ENCODE measurements around the gene SURF2.
A peak's percentile ranks its signal among the peaks of the same experiment; 100 is the strongest.
"Not testable (repeated sequence)": the region's sequence is repeated elsewhere in the genome, so short reads cannot be mapped to it uniquely, and the experiment has no call there.

SURF2 gene

DNA sequence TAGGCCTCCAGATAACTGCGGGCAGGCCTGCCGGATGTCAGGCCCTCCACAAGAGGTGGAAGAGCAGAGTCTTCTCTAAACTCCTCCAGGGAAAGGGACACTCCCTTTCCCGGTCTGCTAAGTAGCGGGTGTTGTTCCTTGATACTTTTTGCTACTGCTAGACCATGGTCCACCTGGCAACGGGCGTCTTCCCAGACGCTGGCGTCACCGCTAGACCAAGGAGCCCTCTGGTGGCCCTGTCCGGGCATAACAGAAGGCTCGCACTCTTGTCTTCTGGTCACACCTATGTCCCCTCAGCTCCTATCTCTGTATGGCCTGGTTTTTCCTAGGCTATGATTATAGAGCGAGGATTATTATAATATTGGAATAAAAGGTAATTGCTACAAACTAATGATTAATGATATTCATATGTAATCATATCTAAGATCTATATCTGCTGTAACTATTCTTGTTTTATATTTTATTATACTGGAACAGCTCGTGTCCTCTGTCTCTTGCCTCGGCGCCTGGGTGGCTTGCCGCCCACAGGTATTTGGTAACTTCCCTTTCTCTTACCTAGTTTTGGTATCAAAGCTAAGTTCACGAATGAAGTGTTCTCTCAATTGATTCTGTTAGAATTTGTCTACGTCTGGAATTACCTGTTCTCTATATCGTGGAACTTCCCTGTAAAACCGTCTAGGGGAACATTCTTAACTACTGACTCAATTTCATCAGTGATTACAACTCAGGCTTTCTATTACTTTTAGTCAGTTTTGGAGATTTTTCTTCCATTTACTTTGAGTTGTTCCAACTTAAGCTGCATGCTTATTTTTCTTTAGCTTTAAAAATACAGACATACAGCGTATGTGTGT is 26.8 kb upstream of the SURF2 start:
- H3K4me3 ChIP-seq (ENCODE audit: low read length); H3K4me1 ChIP-seq (ENCODE audit: insufficient read depth, low read length); H3K9me3 ChIP-seq (ENCODE audit: low read length); H2AFZ ChIP-seq (ENCODE audit: low read depth, low read length); H3K27me3 ChIP-seq (ENCODE audit: insufficient read depth, low read length): not testable (repeated sequence)
- H3K36me3 ChIP-seq (ENCODE audit: insufficient read depth, low read length) = peaks cover 43% of the 10 kb centered on the region

DNA sequence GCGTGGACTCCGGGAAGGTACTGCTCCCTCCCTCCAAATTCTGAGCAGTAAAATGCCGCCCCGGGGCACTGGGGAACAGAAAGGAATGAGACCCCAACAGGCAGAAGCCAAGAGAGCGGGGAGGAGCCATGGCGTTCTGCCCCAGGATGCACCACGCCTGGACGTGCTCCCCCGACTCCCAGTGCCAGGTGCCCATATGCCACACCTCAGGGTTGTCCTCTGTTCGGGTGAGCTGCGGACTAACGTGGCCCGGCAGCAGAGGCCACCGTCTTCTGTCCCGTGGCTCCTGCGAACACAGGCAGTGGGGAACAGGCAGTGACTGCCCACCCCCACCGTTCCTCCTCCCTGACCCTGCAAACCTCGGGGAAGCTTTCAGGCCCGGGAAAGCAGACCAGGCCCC is 25.1 kb upstream of the SURF2 start:
- no peaks in the 10 kb centered on the region for H3K27me3 ChIP-seq (ENCODE audit: insufficient read depth, low read length)
- H3K36me3 ChIP-seq (ENCODE audit: insufficient read depth, low read length) = peaks cover 47% of the 10 kb centered on the region
- peaks cover 11% of the 10 kb centered on the region for H3K4me1 ChIP-seq (ENCODE audit: insufficient read depth, low read length)
- no peak overlapping the region for H2AFZ ChIP-seq (ENCODE audit: low read depth, low read length)
- no peak overlapping the region for H3K4me3 ChIP-seq (ENCODE audit: low read length)
- H3K9me3 ChIP-seq (ENCODE audit: low read length) = no peaks in the 10 kb centered on the region

DNA sequence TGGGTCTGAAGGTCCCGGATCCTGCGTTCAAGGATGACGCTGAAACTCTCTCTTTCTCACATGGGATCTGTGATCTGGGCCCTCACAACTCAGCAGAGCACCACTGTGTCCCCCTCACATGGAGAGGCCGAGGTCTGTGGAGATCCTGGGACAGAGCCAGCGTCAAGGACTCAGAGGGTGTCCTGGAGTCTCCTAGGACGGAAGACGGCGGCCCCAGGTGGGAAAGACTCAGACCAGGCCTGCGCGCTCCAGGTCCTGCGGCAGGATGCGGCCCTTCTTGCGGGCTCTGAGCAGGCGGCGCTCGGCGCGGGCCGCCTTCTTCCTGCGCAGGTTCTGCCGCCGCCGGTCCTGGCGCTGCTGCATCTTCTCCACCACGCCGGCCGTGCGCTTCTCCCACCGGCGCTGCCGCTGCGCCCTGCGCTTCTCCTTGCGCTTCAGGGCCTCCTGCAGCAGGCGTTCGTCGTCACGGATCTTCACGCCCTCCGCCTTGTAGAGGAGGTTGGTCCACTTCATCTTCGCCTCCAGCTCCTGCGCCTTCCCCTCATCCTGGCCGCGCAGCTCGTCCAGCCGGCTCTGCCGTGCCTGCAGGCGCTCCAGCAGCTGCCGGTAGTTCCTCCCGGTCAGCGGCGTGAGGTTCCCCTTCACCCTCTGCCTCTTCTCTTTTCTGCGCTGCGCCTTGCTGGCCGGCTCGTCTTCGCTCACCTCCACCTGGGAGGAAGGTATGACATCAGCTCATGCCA is 24.5 kb upstream of the SURF2 start:
- no peaks in the 10 kb centered on the region for H3K9me3 ChIP-seq (ENCODE audit: low read length)
- H2AFZ ChIP-seq (ENCODE audit: low read depth, low read length) = no peak overlapping the region
- H3K27me3 ChIP-seq (ENCODE audit: insufficient read depth, low read length) = no peaks in the 10 kb centered on the region
- peaks cover 47% of the 10 kb centered on the region for H3K36me3 ChIP-seq (ENCODE audit: insufficient read depth, low read length)
- peaks cover 15% of the 10 kb centered on the region for H3K4me1 ChIP-seq (ENCODE audit: insufficient read depth, low read length)
- no peak overlapping the region for H3K4me3 ChIP-seq (ENCODE audit: low read length)

DNA sequence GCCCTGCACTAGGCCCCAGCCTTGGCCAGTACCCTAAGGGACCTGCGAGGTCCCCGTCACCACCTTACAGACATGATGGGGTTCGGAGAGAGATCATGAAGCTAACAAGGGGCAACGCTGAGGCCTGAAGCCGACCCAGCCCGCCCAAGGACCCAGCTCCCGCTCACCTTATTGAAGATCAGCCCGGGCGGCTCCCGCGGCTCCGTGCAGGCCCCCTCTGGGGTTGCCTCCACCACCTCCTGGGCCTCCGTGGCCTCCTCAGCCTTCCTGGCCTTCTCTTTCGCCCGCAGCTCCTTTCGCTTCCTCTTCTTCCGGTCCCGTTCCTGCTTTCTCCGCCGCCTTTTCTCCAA is 24.0 kb upstream of the SURF2 start:
- Histone ChIP-seq H3K27me3 (ENCODE audit: insufficient read depth, low read length) (no peaks in the 10 kb centered on the region), H3K36me3 (ENCODE audit: insufficient read depth, low read length) (peaks cover 47% of the 10 kb centered on the region), H3K9me3 (ENCODE audit: low read length) (no peaks in the 10 kb centered on the region), H2AFZ (ENCODE audit: low read depth, low read length) (no peak overlapping the region), H3K4me3 (ENCODE audit: low read length) (no peak overlapping the region), H3K4me1 (ENCODE audit: insufficient read depth, low read length) (peaks cover 15% of the 10 kb centered on the region)

DNA sequence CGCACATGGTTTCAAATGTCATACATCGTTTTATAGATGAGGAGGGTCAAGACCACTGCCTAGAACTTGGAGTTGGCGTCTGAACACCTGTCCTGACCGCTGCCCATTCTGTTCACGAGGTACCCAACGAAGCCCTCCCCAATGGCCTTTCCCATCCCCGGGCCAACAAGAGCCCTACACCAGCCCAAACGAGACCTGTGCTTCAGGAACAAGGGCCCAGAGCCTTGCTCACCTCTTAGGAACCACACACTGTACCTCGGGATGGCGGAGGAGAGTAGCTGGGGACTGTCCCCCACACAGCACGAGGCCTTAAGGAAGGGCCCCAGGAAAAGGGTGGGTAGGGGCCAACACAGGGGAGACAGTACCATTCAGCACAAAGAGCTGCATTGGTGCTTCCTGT is 23.3 kb upstream of the SURF2 start:
- Histone ChIP-seq H3K27me3 (ENCODE audit: insufficient read depth, low read length) (no peaks in the 10 kb centered on the region), H3K9me3 (ENCODE audit: low read length) (no peaks in the 10 kb centered on the region), H3K36me3 (ENCODE audit: insufficient read depth, low read length) (peaks cover 47% of the 10 kb centered on the region), H3K4me3 (ENCODE audit: low read length) (no peak overlapping the region), H3K4me1 (ENCODE audit: insufficient read depth, low read length) (peaks cover 15% of the 10 kb centered on the region), H2AFZ (ENCODE audit: low read depth, low read length) (no peak overlapping the region)

DNA sequence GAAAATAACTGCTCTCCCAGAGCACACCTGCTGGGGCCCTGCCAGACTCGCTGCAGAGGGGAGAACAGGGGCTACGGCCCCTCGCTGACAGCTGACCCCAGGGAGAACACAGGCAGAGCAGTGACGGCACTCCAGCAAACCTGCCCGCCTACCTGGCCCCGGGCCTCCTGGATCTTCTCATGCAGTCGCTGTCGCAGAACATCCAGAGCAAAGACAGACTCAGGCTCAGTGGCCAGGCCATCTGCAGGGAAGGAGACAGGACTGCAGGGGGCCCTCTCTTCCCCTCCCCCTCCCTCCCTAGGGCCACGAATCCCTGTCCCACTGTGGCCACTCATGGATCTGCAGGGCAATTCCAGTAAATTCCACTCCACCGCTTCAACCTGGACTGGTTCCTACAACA is 22.8 kb upstream of the SURF2 start:
- Histone ChIP-seq H3K27me3 (ENCODE audit: insufficient read depth, low read length) (no peaks in the 10 kb centered on the region), H3K9me3 (ENCODE audit: low read length) (no peaks in the 10 kb centered on the region), H3K36me3 (ENCODE audit: insufficient read depth, low read length) (peaks cover 47% of the 10 kb centered on the region), H3K4me1 (ENCODE audit: insufficient read depth, low read length) (peaks cover 15% of the 10 kb centered on the region), H2AFZ (ENCODE audit: low read depth, low read length) (no peak overlapping the region), H3K4me3 (ENCODE audit: low read length) (no peak overlapping the region)

DNA sequence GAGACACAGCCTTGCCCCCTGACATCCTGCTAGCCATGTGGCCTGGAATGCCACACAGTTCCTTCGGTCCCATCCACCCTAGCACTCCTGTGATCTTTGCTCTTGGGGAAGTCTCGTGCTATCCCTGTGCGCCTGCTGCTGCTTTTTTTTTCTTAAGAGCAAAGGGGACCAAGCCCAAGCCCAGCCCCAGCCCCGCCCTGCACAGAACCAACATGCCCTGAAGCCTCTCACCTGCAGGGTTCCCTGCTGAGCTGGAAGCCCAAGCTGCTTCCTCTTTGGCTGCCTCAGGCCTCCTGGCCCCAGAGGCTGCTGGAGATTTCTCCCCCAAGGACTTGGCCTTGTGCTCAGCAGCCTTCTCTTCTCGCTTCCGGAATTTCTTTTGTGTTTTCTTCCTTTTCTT is 22.2 kb upstream of the SURF2 start:
- Histone ChIP-seq H3K27me3 (ENCODE audit: insufficient read depth, low read length) (no peaks in the 10 kb centered on the region), H3K4me1 (ENCODE audit: insufficient read depth, low read length) (peaks cover 15% of the 10 kb centered on the region), H2AFZ (ENCODE audit: low read depth, low read length) (no peak overlapping the region), H3K4me3 (ENCODE audit: low read length) (no peak overlapping the region), H3K9me3 (ENCODE audit: low read length) (no peaks in the 10 kb centered on the region), H3K36me3 (ENCODE audit: insufficient read depth, low read length) (peaks cover 51% of the 10 kb centered on the region)

DNA sequence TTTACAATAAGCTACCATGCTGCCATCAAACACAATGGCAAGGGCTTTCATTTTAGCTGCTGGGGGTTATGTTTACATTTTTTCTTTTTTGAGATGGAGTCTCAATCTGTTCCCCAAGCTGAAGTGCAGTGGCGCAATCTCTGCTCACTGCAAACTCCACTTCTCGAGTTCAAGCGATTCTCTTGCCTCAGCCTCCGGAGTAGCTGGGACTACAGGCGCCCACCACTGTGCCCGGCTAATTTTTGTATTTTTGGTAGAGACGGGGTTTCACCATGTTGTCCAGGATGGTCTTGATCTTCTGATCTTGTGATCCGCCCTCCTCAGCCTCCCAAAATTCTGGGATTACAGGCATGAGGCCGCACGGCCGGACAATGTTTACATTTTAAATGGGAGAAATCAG is 21.5 kb upstream of the SURF2 start:
- peak overlapping the region; percentile 70 for H3K4me3 ChIP-seq (ENCODE audit: low read length)
- not testable (repeated sequence) for H3K9me3 ChIP-seq (ENCODE audit: low read length); H2AFZ ChIP-seq (ENCODE audit: low read depth, low read length); H3K27me3 ChIP-seq (ENCODE audit: insufficient read depth, low read length)
- H3K4me1 ChIP-seq (ENCODE audit: insufficient read depth, low read length) = peaks cover 15% of the 10 kb centered on the region
- peaks cover 53% of the 10 kb centered on the region for H3K36me3 ChIP-seq (ENCODE audit: insufficient read depth, low read length)

DNA sequence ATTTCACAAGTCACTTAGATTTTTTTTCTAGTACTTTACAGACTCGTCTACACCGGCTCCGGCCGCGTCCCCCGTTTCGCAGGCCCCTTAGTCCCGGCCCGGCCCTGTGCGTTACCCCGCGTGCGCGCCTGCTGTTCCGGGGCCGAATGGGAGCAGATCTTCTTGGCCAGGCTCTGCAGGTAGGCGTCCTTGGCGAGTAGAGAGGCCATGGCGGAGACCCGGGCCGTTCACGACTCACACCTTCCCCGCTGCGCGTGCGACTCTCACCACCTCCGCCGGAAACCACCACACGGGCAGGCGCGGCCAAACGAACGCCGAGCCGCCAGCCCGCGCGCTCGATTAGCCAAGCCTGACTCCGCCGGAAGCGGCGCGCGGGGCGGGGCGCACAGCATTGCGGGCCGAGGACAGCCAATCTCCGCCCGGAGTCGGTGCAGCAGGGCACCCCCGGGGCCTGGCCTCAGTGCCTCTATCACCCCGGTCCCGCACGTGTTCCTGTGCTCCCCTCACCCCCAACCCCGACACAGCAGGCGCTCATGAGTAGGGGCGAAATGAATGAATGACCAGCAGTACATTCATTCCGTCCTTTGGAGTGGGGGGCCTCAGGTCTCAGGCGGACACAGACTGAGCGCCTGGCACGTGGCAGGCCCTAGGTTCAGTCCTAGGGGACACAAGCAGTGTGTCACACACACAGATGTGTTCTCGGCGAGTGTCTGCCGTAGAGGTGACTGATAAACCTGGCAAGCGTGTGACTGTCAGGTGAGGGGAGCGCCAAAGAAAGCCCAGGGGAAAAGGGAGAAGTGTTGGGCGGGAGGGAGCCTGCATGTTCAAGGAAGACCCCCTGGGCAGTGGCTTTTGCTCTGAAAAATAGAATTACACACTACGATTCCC is 20.2 kb upstream of the SURF2 start, which contains the start of gene SURF6:
Gene SURF6 (minus strand): TSS at position 265 of the 888 bp plus-strand sequence. CDS start 56 bp downstream, at position 209.
- peak within 1 kb of the TSS; percentile 68 for H2AFZ ChIP-seq (ENCODE audit: low read depth, low read length)
- peak within 1 kb of the TSS; percentile 70 for H3K4me3 ChIP-seq (ENCODE audit: low read length)
- peaks cover 58% of the 10 kb centered on the region for H3K36me3 ChIP-seq (ENCODE audit: insufficient read depth, low read length)
- no peaks in the 10 kb centered on the region for H3K9me3 ChIP-seq (ENCODE audit: low read length)
- no peaks in the 10 kb centered on the region for H3K27me3 ChIP-seq (ENCODE audit: insufficient read depth, low read length)
- H3K4me1 ChIP-seq (ENCODE audit: insufficient read depth, low read length) = peaks cover 15% of the 10 kb centered on the region

DNA sequence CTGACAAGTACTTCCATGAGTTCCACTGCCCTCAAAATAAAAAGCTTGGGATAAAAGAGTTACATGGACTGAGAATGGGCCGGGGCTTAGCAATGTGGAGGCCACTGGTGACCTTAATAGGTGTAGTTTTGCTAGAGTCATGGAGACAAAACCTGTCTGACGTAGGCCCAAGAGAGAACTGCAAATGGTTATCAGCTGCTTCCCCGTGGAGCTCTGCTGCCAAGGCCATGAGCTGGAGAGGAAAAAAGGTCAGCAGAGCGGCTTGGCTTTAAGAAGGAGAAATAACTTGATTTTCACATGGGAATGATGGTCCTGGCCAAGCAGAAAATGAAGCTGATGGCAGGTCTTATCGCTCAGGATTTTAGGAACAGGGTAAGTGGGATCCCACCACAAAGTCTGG is 16.7 kb upstream of the SURF2 start:
- peaks cover 55% of the 10 kb centered on the region for H3K36me3 ChIP-seq (ENCODE audit: insufficient read depth, low read length)
- no peak overlapping the region for H2AFZ ChIP-seq (ENCODE audit: low read depth, low read length)
- H3K4me3 ChIP-seq (ENCODE audit: low read length) = no peak overlapping the region
- peaks cover 13% of the 10 kb centered on the region for H3K4me1 ChIP-seq (ENCODE audit: insufficient read depth, low read length)
- no peaks in the 10 kb centered on the region for H3K9me3 ChIP-seq (ENCODE audit: low read length)
- no peaks in the 10 kb centered on the region for H3K27me3 ChIP-seq (ENCODE audit: insufficient read depth, low read length)

DNA sequence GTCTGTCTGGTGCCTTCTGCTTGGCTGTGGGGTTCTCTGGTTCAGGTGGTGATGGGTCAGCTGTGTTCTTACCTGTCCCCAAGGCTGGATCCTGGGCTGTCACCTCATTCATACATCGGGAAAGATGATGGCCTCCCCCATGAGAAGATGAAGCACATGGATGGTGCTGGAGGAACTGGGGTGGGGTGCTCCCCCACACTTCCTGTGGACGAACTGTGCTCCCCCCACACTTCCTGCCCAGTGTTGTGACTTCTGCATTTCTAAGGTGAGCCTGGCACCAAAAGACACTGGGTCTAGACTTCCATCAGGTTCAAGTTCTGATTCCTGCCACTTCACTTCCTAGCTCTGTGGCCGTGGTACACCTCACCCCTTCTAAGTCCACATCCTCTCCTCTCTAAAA is 16.1 kb upstream of the SURF2 start:
- Histone ChIP-seq H3K4me3 (ENCODE audit: low read length) (no peak overlapping the region), H3K36me3 (ENCODE audit: insufficient read depth, low read length) (peaks cover 59% of the 10 kb centered on the region), H3K4me1 (ENCODE audit: insufficient read depth, low read length) (peaks cover 7% of the 10 kb centered on the region), H2AFZ (ENCODE audit: low read depth, low read length) (no peak overlapping the region), H3K9me3 (ENCODE audit: low read length) (no peaks in the 10 kb centered on the region), H3K27me3 (ENCODE audit: insufficient read depth, low read length) (no peaks in the 10 kb centered on the region)

DNA sequence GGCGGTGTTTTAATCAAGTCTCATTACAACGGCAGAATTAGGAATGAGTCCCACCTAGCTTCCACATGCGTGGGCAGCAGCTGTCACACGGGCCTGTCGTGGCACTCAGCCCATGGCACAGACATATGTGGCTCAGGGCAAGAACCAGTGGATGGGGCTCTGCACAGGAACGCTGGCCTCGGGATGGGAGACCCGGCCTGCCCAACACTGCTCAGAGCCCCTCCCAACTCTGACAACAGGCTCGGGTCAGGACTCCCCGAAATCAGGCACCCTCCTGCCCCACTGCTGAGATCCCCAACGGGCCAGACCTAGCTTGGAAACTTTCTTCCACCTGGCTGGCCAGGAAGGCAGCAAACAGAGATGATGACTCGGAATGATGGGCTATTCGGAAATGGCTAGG is 15.4 kb upstream of the SURF2 start:
- H3K9me3 ChIP-seq (ENCODE audit: low read length) = no peaks in the 10 kb centered on the region
- H3K27me3 ChIP-seq (ENCODE audit: insufficient read depth, low read length) = no peaks in the 10 kb centered on the region
- peaks cover 4% of the 10 kb centered on the region for H3K4me1 ChIP-seq (ENCODE audit: insufficient read depth, low read length)
- peaks cover 66% of the 10 kb centered on the region for H3K36me3 ChIP-seq (ENCODE audit: insufficient read depth, low read length)
- H2AFZ ChIP-seq (ENCODE audit: low read depth, low read length) = no peak overlapping the region
- H3K4me3 ChIP-seq (ENCODE audit: low read length) = no peak overlapping the region
